Left renal pelvis (tissue), 4 donors: ENCODE measurements around the gene RAB6A. TPM values are rescaled to one million over a fixed set of nuclear protein-coding genes. Genes with fewer than 3 reads are reported as not detected.
A peak's percentile ranks its signal among the peaks of the same experiment; 100 is the strongest.
"Not testable (repeated sequence)": the region's sequence is repeated elsewhere in the genome, so short reads cannot be mapped to it uniquely, and the experiment has no call there.

Experiments
- DNase-seq, 4 donors: peaks; one replicate each; pipeline ENCODE4 v3.0.0-alpha.2; 2013; ENCODE audit warnings: low read depth in 4 of 4, low spot score in 3 of 4
- polyA plus RNA-seq, 4 donors: library from polyadenylated mRNA; unstranded; fragments of 120-200 nt; gene quantifications; one replicate each; pipeline ENCODE4 v1.2.1, GENCODE V29; 2013; ENCODE audit not compliant: insufficient read length in 4 of 4

Gene RAB6A
- polyA plus RNA-seq, 4 donors = 99.7 to 138 (median 118) TPM

GRCh38 chr11:73766763-73767162 lies 5.9 kb upstream of the RAB6A start:
- no peak for DNase-seq

GRCh38 chr11:73762732-73763131 lies 1.9 kb upstream of the RAB6A start:
- no peak for DNase-seq

- DNase-seq = no peak
Observed at GRCh38 chr11:73761403-73761945, 600 bp upstream of the RAB6A start.

GRCh38 chr11:73760135-73760678 lies 667 bp downstream of the RAB6A start:
- peak in 3 of 4 donors; percentile 14 to 29 (median 18) for DNase-seq

- peak in 2 of 4 donors; percentile 15 to 29 for DNase-seq
Observed at GRCh38 chr11:73759610-73760134, 1.2 kb downstream of the RAB6A start.

- DNase-seq = no peak
Observed at GRCh38 chr11:73758451-73758850, 2.4 kb downstream of the RAB6A start.

GRCh38 chr11:73757598-73757997 lies 3.3 kb downstream of the RAB6A start:
- no peak for DNase-seq

GRCh38 chr11:73755670-73756069 lies 5.2 kb downstream of the RAB6A start:
- no peak for DNase-seq

GRCh38 chr11:73753938-73754337 lies 6.9 kb downstream of the RAB6A start:
- no peak for DNase-seq

- DNase-seq = no peak
Observed at GRCh38 chr11:73752903-73753302, 8.0 kb downstream of the RAB6A start.

GRCh38 chr11:73752216-73752867 lies 8.5 kb downstream of the RAB6A start:
- DNase-seq = no peak

GRCh38 chr11:73750862-73751261 lies 10.0 kb downstream of the RAB6A start:
- not testable (repeated sequence) for DNase-seq

- DNase-seq = no peak
Observed at GRCh38 chr11:73750228-73750627, 10.6 kb downstream of the RAB6A start.

GRCh38 chr11:73749118-73749517 lies 11.8 kb downstream of the RAB6A start:
- DNase-seq = no peak

GRCh38 chr11:73748300-73748699 lies 12.6 kb downstream of the RAB6A start:
- no peak for DNase-seq

GRCh38 chr11:73747762-73748161 lies 13.1 kb downstream of the RAB6A start:
- DNase-seq = no peak

GRCh38 chr11:73746701-73747100 lies 14.2 kb downstream of the RAB6A start:
- no peak for DNase-seq

- DNase-seq = no peak
Observed at GRCh38 chr11:73743045-73743444, 17.8 kb downstream of the RAB6A start.

GRCh38 chr11:73735959-73736358 lies 24.9 kb downstream of the RAB6A start:
- DNase-seq = not testable (repeated sequence)

GRCh38 chr11:73734993-73735392 lies 25.9 kb downstream of the RAB6A start:
- no peak for DNase-seq

GRCh38 chr11:73734011-73734410 lies 26.9 kb downstream of the RAB6A start:
- DNase-seq = not testable (repeated sequence)

GRCh38 chr11:73732936-73733335 lies 27.9 kb downstream of the RAB6A start:
- not testable (repeated sequence) for DNase-seq
